ENCODE measurements around the gene ANO9.

ANO9 gene

GRCh38 chr11:409600-410483, 32.0 kb downstream of the ANO9 start:
- TF ChIP-seq ZFX (IDR thresholded peaks at IDR 0.05) (no peak), CTCF (conservative IDR thresholded peaks at IDR 0.05) (no peak)

GRCh38 chr11:409008-409599, 32.7 kb downstream of the ANO9 start:
- H3K27ac ChIP-seq: peak overlapping the region; percentile 27; the same call in 1 of the 2 replicates
- no peak for TF ChIP-seq CTCF (conservative IDR thresholded peaks at IDR 0.05)
- no peak for TF ChIP-seq ZFX (IDR thresholded peaks at IDR 0.05)

More at GRCh38 chr11:409600-410483, 32.0 kb downstream of the ANO9 start:
- H3K27ac ChIP-seq: peak overlapping the region; percentile 27

GRCh38 chr11:408154-409007, 33.4 kb downstream of the ANO9 start:
- no peak overlapping the region for H3K27ac ChIP-seq
- TF ChIP-seq ZFX (IDR thresholded peaks at IDR 0.05): no peak
- TF ChIP-seq CTCF (conservative IDR thresholded peaks at IDR 0.05): no peak

- no peak overlapping the region for H3K27ac ChIP-seq
- TF ChIP-seq CTCF (conservative IDR thresholded peaks at IDR 0.05) (no peak), ZFX (IDR thresholded peaks at IDR 0.05) (no peak)
Measured at GRCh38 chr11:407651-408123, 34.1 kb downstream of the ANO9 start.

- peak; percentile 50; the same call in 1 of the 2 replicates for TF ChIP-seq ZFX (IDR thresholded peaks at IDR 0.05)
- TF ChIP-seq CTCF (conservative IDR thresholded peaks at IDR 0.05): no peak
- H3K27ac ChIP-seq: peak overlapping the region; percentile 59
Measured at GRCh38 chr11:406796-407650, 34.8 kb downstream of the ANO9 start.

- H3K27ac ChIP-seq: peak overlapping the region; percentile 59
- TF ChIP-seq CTCF (conservative IDR thresholded peaks at IDR 0.05) (no peak), ZFX (IDR thresholded peaks at IDR 0.05) (no peak)
Measured at GRCh38 chr11:405954-406795, 35.6 kb downstream of the ANO9 start.
